Activated CD4-positive, alpha-beta T cell treated with anti-CD3 and anti-CD28 coated beads, Interleukin-2, amount 50 U/mL, for 1 hour (primary cell): ENCODE measurements around the gene MEG3.

Experiments
- DNase-seq: peaks from one replicate; pipeline ENCODE4 v3.0.0-alpha.2; 2020

Gene MEG3

DNA sequence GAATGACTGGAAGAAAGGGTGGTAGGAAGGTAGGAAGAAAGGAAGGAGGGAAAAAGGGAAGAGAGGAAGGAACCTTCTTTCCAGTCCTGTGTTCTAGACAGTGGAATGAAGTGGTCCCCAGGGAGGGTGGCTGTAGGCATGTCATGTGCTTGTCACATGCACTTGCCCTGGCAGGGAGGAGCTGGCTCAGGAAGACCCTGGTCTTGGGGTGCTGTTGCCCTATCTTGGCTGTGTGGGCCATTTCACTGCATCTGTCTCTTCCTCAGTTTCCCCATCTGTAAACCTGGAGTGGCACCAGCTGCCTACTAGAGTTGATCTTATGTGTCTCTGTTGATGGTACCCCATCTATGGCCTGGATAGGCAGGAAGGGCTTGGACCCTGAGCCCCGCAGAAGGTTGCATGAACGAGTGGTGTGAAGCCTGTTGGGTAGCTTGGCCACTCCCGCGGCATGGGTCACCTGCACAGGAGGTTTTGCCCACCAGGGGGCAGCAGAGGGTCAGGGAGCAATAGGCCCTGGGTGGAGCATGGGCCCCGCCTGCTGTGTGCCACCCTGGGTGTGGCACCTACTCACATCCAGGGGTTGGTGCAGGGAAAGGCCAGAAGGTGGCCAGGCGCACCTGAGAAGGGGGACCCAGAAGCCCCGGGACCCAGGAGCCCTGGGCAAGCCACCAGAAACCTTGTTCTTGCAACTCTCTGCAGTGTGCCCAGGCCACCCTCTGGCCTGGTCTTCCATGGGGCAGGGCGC, 25.1 kb downstream of the MEG3 start:
- DNase-seq = peak; percentile 77

DNA sequence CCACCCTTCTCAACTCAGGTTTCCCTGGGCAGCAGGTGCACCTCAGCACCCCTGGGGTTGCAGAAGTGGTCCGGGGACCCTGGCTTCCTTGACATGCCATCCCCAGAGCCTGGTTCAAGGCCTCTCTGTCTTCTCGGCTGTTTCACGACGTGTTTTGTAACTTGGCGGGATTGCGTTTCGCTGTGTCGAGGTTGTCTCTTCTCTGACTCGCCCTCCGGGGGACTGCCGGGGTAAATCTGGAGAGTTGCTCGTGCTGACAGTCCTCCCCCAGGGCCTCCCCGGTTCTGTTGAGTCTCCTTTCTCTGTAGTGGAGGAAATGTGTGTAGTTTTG, 25.6 kb downstream of the MEG3 start:
- no peak for DNase-seq

DNA sequence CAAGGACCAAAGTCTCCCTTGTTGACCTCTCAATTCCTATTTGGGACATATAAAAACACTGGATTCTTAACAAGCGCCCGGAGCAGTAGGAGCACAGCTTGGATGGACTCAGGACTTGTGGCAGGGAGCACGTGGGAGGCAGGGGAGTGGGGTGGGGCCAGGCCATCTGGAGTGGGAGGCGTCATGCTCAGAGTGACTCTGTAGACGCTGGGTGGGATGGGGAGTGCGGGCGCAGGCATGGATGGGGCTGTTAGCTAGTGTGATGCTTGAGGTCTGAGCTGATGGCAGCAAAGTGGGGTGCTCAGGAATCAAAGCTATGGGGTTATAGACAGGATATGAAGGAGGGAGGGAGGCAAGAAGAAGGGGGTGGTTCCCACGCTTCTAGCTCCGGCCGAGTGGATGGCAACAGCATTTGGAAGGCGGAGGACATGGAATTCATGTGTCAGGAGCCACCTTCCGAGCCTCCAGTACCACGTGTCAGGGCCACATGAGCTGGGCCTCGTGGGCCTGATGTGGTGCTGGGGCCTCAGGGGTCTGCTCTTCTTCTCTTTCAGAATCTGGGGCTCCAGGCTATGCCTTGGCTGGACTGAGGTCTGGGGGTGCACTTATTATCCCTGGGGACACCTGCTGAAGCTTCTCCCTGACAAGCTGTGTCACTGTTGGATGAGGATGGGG, 26.2 kb downstream of the MEG3 start:
- no peak for DNase-seq

DNA sequence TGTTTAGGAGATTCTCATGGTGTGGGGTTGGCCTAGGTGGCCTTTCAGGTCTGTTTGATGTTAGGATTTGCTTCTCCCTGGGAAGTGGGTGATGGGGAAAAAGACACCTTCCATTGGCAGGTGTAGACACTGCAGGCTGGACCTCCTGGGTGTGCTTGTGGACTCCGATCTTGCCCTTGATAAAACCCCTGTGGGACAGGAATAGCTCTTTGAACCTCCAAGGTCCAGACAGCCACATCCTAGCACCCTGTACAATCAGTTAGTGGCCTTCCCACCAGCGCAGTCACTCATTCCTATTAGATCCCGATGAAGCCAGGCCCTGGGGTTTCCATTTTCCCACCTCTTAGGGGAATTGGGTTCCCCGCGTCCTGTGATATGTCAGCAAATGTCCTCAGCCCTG, 28.5 kb downstream of the MEG3 start:
- no peak for DNase-seq

DNA sequence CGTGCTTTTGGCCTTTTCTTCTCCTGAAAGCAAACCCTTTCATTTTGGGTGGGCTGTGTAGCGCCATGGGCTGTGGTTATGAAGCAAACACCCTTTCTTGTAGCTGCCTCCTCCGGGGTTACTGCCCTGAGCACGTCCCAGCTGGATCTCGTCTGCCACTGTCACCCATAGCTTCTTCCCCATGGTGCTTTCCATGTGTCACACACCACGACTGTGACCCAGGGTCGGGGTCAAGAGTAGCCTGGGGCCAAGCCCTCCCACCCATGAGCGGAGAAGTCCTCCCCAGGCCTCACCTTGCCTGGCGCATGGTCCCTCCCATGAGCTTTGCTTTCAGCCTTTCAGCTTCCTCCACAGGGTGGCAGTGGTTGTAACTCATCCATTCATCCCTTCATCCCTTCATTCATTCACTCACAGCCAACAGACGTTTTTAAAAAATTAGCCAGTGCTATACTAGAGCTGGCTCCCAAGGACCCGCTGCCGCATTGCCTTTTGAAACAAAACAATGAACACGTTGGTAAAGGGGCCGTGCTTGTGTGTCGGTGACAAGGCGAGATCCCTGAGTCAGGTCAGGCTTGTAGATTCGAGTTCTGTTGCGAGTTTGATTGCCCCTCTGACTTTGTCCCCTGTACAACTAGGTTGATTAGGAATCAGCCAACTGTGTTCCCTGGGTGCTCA, 29.5 kb downstream of the MEG3 start:
- DNase-seq = no peak

DNA sequence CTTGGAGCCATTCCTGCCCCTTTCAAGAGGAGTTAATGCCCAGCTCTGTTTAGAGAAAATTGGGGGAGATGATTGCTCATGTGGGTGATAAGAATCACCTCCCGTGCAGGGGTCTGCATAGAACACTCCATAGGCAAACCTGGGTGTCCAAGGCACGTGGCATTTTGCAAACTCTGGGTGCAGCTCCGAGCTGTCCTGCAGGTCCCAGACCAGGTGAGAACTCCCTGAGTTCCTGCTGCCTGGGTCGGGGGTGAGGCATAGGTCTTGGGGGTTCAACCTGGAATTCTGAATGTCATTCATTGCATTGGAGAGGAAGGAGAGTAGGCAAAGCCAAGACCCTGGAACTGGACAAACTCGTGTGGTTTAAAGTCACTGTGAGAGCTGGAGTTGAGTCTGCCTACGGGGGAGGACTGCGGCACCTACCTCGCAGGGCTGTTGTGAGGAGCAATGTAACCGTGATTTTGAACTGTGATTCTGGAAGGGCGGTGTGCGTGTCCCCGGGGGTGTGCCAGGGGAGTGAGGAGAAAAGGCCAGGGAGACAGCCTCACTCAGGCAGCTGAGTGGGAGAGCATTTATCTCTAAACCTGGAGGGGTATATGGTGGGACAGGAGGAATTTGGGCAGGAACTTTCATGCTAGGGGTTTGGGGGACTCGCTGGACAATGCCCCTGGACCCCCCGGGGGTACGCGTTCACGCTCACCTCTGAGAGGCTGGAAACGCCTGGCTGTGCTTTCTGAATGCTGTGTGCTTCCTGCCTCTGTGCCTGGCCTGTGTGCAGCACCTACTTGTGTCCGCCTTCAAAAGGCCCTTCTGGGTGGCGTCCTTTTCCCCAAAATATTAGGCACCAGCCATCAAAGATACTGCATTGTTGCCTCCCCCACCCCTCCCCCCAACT, 30.4 kb downstream of the MEG3 start:
- DNase-seq = no peak

DNA sequence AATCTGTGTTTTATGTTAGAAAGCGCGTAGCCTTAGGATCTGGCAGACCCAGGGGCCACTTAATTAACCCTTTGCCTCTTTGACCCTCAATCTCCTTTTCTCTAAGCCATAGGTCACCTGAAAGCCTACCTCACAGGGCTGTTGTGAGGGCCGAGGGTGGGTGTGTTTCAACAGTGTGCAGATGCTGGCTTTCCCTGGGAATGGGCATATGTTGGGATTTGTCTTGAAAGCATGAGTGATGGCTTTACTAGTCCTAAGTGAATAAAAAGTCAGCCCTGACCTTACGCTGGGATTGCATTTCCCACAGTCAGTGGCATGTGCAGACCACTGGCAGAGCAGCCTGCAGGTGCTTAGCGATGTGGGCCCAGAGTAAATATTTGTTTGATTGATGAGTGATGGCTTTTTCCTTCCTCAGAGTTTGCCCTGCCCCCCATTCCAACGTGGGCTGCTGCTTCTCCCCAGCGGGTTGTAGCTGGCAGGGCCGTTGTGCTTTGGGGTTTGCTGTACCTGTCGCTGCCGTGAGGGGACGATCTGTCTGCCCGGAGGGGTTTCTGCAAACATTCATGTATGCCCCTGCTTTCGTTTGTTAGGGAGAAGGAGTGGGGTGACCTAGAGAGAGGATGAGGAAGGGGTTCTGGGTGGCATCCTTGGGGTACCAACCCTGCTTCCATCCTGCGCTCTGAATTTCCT, 31.5 kb downstream of the MEG3 start:
- DNase-seq = no peak

DNA sequence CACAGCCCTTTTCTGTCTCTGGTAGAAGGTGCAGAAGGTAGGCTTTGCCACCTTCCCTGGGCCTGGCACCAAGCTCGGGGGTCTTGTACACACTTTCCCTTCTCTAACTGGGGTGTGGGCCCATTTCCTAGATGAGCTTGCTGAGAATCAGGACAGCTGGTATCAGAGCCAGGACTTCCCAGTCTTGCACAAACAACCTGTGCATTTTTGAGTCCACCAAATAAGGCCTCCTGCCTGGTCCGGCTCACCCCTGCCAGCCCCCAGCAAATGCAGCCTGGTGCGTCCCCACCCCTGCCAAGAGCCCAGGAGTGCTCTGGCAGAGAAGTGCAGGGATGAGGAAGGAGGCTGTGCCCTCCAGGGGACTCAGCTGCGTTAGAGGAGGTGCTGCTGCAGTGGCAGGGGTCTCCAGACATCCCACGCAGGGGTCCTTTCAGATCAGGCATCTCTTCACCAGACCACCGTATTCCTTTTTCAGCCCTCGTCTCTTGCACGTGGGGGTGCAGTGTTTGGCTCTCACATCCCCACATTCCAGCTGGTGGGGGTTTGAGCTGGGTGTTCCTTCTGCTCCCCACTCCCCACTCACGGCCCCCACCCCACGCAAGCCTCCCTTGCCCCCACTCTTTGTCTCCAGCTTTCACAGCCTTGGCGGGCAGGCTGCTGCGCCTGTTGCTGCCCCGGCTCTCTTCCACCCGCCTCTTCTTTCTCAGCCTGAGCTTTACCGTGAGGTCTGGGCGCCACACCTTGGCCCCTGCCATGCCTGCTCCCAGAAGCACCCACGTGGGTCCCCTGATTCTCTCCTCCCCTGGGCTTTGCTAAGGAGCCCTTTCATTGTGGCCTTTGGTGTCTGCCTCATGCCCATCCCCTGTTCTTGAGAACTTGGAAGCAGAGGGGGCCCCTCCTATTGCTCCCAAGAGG, 32.3 kb downstream of the MEG3 start:
- DNase-seq = no peak

DNA sequence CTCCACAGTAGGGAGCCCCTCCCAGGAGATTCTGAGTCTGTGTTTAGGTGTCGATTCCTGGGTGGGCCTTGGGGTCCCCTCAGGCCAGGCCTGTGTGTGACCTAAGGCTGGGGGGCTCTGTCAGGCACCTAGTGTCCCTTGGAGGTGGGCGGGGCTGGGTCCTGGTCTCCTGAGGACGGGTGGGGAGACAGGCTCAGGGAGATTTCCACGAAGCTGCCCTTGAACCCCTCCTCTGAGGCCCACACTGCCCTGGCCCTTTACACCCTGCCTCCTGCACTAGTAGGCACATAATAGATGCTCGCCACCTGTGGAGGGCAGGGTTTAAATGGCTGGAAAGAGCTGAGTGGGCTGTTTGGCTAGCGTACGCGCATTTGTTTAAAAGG, 32.9 kb downstream of the MEG3 start:
- DNase-seq = no peak

DNA sequence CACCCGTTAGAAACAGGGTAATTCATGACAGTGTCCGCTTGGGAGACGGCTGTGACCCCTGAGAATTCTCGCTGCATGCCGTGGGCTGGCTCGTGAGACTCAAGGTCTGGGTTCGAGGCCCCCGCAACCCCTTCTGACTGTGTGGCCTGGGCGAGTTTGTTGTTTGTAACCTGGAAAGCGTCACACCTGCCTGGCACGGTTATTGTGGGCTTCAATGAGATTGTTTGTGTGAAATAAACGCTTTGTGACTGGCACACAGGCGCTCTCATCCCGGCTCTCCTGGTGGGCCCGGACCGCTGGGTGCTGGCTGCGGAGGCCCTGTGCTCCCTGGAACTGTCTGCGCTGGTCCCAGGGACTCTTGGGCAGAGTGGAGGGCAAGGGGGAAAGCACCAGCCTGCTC, 33.9 kb downstream of the MEG3 start:
- DNase-seq = no peak

DNA sequence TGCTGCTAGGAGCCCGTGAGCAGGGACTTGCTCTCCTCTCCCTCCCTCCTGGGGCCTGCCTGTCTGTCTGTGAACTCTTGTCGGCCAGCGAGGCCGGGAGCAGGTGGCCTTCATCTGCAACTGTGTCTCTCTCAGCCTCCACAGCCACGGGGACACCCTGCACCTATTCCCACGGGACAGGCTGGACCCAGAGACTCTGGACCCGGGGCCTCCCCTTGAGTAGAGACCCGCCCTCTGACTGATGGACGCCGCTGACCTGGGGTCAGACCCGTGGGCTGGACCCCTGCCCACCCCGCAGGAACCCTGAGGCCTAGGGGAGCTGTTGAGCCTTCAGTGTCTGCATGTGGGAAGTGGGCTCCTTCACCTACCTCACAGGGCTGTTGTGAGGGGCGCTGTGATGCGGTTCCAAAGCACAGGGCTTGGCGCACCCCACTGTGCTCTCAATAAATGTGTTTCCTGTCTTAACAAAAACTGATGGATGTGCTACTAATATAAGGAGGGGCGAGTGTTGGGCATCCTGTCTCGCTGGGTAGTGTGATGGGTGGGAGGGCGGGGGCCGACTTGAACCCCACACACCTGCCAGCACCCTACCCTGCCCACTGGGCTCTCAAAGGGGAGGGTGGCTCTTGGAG, 34.8 kb downstream of the MEG3 start:
- DNase-seq = no peak

DNA sequence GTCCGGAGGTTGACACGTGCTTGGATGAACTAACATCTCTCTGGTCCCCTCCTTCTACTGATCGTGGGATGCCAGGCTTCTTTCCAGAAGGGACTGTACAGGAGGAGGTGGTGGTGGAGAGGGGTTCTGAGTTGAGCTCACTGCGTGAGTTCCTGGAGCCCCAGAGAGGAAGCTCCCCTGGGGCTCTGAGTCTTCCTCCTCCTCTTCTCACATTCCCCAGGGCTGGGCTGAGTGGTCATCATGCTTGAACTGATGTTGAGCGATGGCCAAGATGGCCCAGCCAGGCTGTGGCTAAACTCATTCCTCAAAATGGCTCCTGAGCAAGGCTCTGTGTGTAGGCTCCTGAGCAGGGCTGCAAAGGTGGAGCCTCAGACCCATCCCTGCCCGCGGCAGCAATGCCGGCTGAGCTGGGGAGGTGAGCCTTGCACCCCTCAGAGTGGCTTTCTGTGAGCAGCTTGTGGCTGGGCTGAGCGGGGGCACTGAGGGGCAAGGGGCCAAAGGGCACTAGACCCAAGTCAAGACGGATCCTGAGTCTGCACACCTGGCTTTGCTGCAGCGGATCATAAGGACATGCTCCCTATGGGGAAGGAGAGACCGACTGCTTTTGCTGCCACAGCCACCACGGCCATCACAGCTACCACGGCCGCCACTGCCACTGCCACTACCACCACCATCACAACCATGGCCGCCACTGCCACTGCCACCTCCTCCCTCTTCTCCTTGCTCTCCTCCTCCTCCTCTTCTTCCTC, 35.4 kb downstream of the MEG3 start:
- no peak for DNase-seq

DNA sequence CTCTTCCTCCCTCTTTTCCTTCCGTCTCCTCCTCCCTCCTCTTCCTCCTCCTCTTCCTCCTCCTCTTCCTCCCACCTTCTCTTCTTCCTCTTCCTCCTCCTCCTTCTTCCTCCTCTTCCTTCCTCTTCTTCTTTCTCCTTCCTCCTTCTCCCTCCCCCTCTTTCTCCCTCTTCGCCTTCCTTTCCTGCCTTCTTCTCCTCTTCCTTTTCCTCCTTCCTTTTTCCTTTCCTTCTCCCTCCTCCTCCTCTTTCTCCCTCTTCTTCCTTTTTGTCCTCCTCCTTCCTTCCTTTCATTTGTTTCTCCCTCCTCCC, 36.0 kb downstream of the MEG3 start:
- no peak for DNase-seq

DNA sequence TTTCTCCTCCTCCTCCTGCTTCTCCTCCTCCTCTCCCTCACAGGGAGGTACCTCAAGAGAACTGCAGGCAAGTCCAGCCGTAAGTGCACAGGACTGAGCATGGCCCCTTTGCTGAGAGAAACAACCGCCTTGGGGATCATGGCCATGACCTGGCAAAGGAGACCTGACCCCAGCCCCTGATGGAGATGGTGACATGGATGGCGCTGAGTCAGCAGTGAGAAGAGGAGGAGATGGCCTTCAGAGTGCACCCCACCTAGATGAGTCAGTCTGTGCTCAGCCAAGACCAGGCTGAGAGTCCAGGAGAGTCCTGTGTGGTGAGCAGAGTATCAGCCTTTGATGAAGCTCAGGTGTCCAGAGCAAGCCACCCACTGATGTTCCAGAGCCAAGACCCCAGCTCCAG, 36.4 kb downstream of the MEG3 start:
- DNase-seq = no peak

DNA sequence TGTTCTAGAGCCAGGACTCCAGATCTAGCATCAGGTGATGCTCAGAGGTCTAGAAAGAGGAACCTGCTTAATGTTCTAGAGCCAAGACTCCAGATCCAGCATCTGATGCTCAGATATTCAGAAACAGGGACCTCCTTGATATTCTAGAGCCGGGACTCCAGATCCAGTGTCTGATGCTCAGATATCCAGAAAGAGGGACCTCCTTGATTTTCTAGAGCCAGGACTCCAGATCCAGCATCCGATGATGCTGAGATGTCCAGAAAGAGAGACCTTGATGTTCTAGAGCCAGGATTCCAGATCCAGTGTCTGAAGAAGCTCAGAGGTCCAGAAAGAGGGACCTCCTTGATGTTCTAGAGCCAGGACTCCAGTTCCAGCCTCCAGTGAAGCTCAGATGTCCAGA, 36.9 kb downstream of the MEG3 start:
- no peak for DNase-seq

DNA sequence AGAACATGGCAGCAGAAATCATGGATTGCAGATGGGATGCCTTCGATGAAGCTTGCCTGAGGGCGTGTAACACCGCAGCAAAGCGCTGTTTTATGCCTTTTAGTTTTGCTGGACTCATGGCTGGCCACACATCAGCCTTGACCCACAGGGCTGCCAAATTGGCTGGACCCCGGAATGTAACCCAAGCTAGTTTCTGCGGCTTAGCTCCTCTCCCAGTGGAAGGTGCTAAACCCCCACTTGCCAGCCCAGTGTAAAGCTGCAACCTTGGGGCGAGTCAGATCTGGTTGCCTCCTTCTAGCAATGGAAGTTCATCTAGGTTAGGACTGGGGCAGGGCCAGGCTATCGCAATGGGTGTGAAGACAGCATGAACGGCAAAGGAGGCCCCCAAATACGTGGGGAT, 38.3 kb downstream of the MEG3 start:
- no peak for DNase-seq

DNA sequence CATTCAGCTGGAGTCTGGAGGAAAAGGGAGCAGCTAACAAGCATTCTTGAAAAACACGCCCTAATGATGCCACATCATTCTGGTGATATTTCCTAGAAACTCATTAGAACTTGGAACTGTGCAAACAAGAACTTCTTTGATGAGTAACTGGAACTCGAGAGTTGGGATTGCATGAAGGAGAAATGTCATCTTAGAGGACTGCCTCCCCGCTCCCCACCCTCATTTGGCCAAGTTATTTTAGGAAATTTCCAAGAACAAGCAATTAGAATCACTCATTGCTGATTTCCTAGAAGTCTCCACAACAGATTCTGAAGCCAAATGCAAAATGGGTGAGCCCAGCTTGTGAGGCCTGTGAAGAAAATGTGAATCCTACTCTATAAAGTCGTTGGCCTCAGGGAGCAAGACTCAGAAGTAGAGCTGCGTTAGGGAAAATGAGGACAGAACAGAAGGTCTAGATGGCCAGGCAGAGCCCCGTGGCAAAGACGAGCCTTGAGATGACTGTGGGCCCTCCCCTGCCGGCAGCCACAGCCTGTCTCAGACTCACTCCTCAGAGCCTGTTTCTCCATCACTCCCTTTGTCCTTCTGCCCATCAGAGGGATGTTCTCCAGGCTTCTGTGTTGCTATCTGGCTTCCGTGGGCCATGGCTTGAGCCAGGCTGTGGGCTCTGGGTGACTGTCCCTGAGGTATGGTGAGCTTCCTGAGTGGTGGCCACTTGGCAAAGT, 39.2 kb downstream of the MEG3 start:
- no peak for DNase-seq

DNA sequence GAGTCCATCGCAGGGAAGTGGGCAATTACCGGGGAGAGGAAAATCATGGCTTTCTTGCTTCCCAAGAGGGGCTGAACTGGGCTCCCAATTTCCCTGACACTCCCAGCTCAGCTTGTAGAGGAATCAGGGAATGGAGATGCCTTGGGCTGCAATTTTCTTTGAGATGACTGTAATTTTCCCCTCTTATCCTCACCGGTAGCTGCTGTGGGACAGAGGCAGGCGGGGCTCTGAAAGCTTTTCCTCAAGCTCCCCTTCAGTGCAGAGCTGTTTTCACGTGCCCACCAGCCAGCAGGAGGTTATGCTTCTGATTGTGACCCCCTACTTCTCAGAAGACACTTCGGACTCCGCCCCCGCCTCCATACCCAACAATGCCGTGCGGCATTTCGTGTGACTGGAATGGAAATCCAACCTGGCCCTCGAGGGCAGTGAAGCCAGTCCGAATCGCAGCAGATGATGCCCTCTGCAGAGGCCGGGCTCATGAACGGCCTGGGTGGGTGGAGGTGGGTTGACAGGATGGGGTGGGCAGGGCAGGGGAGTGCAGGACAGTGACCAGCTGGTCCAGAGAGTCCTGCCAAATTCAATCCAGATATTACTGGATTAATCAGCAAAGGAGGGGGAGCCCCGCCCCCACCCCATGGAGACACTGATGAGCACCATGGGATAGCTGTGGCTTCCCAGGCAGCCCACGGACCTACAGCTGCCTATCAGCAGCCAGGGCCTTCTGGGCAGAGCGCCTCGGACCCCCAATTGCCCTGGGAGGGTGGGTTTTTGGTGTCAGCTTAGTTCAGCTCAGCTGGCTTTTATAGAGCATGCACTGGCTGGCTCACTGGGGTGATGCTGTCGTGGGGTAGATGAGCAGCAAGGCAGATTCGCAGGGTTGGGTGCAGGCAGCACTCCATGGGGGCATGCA, 40.0 kb downstream of the MEG3 start:
- no peak for DNase-seq
